GM12801 (cell line): ENCODE data around the gene FAM120C.

Source experiments
- TF ChIP-seq, protein P1 (sequence below): IDR thresholded peaks from one replicate; pipeline ENCODE4 v1.5.1; 2011; ENCODE audit warnings: control low read depth; ENCODE audit not compliant: insufficient read length; ENCODE audit errors: extremely low read depth

The FAM120C gene

DNA sequence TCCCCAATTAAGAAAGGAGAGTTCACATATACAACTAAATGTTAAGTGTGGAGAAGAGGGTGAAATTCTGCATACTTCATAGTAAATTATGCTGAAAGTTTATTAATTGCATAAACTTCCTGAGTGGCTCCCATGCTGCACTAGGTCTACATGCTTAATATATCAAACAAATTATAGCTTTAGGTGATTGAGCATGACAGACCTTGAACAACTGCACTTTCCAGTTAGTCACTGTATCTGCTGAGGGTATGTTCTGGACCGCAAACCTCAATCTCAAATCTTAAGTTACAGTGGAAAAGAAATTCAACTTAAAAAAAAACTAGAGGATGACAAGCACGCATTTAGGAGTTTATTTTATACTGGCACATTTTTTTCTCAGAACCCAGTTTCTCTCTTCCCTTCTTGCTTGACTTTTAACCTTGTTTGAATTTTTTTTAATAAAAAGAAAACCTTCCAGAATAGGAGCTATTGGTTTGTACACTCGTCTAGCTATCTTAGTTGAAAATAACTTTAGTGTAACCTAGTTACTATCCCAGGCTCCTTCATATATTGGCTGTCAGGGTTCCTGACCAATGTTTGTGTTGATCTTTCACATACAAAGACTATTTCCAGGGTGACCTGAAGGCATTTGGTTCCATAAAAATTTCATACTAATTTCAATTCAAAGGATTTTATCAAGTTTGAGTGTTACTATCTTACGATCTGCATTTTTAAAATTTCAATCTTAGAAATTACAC, 10.2 kb upstream of the FAM120C start:
- TF ChIP-seq, protein P1, sequence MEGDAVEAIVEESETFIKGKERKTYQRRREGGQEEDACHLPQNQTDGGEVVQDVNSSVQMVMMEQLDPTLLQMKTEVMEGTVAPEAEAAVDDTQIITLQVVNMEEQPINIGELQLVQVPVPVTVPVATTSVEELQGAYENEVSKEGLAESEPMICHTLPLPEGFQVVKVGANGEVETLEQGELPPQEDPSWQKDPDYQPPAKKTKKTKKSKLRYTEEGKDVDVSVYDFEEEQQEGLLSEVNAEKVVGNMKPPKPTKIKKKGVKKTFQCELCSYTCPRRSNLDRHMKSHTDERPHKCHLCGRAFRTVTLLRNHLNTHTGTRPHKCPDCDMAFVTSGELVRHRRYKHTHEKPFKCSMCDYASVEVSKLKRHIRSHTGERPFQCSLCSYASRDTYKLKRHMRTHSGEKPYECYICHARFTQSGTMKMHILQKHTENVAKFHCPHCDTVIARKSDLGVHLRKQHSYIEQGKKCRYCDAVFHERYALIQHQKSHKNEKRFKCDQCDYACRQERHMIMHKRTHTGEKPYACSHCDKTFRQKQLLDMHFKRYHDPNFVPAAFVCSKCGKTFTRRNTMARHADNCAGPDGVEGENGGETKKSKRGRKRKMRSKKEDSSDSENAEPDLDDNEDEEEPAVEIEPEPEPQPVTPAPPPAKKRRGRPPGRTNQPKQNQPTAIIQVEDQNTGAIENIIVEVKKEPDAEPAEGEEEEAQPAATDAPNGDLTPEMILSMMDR, result no peak

DNA sequence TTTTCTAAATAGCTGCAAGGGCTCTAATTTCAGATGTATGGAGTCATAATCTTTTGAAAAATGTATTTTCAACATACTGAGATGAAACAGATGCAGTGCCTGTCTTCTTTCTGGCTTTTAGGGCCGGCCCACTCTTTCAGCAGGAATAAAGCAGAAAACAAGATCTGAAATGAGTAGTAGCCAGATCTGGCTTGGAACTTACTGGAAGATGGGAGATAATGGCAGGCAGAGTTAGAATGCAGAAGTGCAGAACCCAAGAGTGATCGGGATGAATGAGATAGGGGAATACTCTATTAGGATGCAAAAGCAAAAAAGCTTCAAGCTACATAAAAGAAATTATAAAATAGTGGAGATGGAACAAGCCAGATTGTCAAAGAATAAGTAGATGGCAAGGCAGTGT, 1.4 kb upstream of the FAM120C start:
- TF ChIP-seq, protein P1, result no peak

DNA sequence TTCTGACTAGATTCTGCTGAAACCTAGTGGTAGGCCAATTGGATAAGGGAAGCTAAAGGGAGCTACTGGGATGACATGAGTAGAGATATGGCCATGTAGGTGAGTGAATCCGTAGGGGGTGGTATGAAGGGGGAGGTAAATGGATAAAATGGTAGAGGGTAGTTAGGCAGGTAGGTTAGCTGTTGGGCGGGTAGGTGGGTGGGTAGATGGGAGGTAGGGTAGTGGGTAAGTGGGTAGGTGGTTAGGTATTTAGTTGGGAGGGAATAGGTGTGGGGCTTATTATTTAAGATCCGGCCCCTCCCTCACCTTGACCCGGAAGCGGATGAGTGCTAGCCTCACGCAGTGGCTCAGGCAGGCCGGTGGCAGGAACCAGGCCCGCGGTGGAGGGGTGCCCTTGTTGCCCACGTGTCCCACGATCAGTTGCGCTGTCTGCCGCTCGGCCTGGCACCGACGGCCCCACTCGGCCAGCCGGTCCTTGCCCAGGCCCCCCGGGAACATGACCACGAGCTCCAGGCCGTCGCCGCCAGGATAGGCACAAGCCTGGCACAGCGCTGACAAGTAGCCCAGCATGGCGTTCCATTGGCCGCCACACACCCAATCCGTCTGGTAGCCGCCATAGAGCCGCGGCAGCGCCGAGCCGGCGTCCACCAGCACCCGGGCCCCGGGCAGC, 725 bp downstream of the FAM120C start:
- TF ChIP-seq, protein P1, result no peak

DNA sequence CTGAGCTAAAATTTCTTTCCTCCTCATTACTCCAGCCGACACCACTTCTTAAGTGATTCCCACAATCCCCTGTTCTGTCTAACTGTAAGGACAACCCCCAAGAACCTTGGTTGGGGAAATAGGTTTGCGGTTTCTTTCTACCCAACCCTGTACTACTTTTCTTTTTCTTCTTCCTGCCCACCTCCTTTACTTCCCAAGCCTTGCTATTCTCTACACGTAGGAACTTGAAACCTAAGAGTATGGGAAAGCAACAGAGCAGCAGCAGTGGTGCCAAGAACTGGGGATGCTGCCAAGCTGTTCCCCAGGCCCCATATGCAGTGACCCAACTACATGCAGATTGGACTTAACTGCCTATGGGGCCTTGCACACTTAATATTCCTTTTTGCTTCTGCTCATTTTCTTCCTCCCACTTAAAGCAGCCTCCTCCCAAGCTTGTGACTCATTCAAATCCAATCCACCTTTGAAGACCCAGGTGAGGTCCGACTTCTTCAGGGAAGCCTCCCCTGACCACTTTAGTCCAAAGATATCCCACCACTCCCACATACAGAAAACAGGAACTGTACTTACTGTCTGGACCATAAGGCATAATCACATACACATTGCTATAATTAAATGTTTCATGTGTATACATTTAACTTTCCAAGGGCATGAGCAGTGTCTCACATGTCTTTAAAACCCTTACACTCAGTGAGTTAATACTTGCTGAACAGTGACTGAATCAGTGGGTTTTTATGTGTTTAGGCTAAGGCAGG, 1.7 kb downstream of the FAM120C start:
- TF ChIP-seq, protein P1, result no peak

DNA sequence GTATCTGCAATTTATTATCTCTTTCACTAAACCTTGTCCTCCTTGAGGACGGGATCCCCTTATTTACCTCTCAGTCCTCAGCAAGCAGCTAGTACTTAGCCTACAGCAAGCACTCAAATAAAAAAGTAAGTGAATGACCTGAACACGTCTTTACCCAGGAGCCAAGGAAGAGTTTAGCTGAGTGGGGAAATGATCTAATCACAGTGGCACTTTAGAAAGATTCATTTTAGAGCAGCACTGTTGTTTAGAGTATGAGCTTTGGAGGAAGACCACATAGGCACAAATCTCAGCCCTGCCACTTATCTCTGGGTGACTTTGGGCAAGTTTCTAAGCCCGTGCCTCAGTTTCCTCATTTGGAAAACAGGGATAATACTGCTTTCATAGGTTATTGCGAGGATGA, 2.7 kb downstream of the FAM120C start:
- TF ChIP-seq, protein P1, result no peak

DNA sequence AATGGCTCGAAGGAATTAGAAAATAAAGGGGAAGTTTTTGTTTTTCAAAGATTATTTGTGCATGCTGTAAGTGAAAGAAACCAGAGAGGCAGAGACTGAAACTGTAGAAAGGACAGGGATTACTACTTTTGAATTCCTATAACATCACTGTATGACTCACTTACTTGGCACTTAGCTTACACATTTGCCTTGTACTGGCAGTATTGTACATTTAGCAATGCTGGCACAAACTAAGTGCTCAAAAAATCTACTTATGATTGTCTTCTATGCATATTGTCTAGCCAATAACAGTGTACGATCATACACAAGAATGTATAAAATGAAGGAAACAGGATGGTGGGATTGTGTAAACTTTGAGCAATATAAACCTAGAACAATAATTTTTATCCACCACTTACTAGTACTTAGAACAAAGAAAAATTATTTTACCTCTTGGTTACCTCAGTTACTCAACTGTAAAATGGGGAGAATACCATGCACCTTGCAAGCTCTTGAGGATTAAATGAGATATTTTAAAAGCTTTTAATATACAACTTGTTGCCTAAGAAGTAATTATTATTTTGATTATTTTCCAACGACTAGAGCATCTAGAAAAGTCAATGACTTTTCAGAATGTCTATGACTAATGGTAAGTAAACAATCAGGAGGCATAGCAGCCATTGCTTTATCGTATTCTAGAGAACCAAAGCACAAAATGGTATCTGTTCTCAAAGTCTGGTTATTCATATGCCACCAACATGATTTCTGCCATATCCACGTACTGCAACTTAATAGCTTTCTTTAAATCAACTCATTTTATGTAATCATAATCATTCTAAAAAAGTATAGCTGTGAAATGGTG, 4.7 kb downstream of the FAM120C start:
- TF ChIP-seq, protein P1, result no peak
